ENCODE measurements around the gene DNLZ.

DNA sequence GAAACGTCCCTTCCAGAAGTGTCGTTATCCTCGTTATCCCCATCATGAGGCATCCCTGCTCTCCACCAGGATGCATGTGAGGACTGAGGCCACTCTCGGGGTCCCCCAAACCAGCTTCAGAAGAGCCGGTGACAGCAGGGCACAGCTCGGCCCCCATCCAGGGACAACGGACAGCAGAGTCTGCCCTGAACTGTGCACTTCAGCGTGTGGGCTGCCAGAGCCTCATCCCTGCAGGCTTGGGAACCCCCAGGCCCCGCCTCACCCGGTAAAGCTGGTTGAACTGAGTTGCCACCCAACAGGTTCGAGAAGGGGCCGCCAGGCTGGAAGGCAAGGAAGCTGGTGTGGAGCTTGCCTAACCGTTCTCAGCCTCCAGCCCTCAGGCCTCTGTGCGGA is 10.6 kb upstream of the DNLZ start:
- TF ChIP-seq POLR2A (IDR thresholded peaks at IDR 0.05; ENCODE audit: low read depth, low read length), result no peak
- TF ChIP-seq, protein P1, sequence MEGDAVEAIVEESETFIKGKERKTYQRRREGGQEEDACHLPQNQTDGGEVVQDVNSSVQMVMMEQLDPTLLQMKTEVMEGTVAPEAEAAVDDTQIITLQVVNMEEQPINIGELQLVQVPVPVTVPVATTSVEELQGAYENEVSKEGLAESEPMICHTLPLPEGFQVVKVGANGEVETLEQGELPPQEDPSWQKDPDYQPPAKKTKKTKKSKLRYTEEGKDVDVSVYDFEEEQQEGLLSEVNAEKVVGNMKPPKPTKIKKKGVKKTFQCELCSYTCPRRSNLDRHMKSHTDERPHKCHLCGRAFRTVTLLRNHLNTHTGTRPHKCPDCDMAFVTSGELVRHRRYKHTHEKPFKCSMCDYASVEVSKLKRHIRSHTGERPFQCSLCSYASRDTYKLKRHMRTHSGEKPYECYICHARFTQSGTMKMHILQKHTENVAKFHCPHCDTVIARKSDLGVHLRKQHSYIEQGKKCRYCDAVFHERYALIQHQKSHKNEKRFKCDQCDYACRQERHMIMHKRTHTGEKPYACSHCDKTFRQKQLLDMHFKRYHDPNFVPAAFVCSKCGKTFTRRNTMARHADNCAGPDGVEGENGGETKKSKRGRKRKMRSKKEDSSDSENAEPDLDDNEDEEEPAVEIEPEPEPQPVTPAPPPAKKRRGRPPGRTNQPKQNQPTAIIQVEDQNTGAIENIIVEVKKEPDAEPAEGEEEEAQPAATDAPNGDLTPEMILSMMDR (IDR thresholded peaks at IDR 0.05; ENCODE audit: extremely low read depth in 1 of 2, insufficient read depth in 1 of 2, low read depth in 1 of 2, low read length in 2 of 2), result no peak
- TF ChIP-seq JUN (IDR thresholded peaks at IDR 0.05; ENCODE audit: borderline replicate concordance, insufficient read depth, insufficient read length, low read depth), result no peak
- TF ChIP-seq EZH2 (IDR thresholded peaks at IDR 0.05; ENCODE audit: borderline replicate concordance, low read depth, low read length, severe bottlenecking), result no peak
- no peak for TF ChIP-seq GATA2 (IDR thresholded peaks at IDR 0.05; ENCODE audit: insufficient read depth, insufficient read length, low read depth, low read length)

Measured in endothelial cell of umbilical vein (primary cell).